Left lobe of liver (tissue), 2 donors: ENCODE measurements around the gene TSHZ2. TPM values are rescaled to one million over a fixed set of nuclear protein-coding genes. Genes with fewer than 3 reads are reported as not detected.
"Not testable (repeated sequence)": the region's sequence is repeated elsewhere in the genome, so short reads cannot be mapped to it uniquely, and the experiment has no call there.

Experiments used
- ATAC-seq: fragments of 200-7000 bp; cut with Tn5 transposase; one replicate; pipeline ENCODE4 v1.9.1; 2020; ENCODE audit warnings: mild to moderate bottlenecking, moderate library complexity
- DNase-seq: peaks from one replicate; pipeline ENCODE4 v3.0.0-alpha.2; 2020; ENCODE audit warnings: low spot score
- total RNA-seq: library from RNA; stranded (reverse); gene quantifications from one replicate; pipeline ENCODE4 v1.2.1, GENCODE V29; 2021
- donor health status: DM: no; HTN: no; CAD: no; lungs with moderate emphysema.
- donor health status: DM: no; HTN: yes; CAD: no.

TSHZ2 gene
- total RNA-seq, 1 donor from 2014 or later = 19.0 TPM

GRCh38 chr20:53395188-53395923 is 423.2 kb downstream of the TSHZ2 start:
- DNase-seq = no peak
- no peak for ATAC-seq

GRCh38 chr20:53399083-53399482 is 426.9 kb downstream of the TSHZ2 start:
- no peak for DNase-seq
- ATAC-seq = no peak

GRCh38 chr20:53399592-53400335 is 427.6 kb downstream of the TSHZ2 start:
- DNase-seq (peak; percentile 54), ATAC-seq (peak; percentile 77)

- DNase-seq (no peak), ATAC-seq (no peak)
These were observed 430.3 kb downstream of the TSHZ2 start for GRCh38 chr20:53402233-53403005.

GRCh38 chr20:53403029-53403428 is 430.9 kb downstream of the TSHZ2 start:
- DNase-seq = no peak
- ATAC-seq = no peak

- no peak for ATAC-seq
- DNase-seq = no peak
These were observed 433.0 kb downstream of the TSHZ2 start for GRCh38 chr20:53405139-53405538.

- DNase-seq (no peak), ATAC-seq (no peak)
These were observed 434.4 kb downstream of the TSHZ2 start for GRCh38 chr20:53406580-53406979.

GRCh38 chr20:53408691-53409446 is 436.7 kb downstream of the TSHZ2 start:
- DNase-seq (no peak), ATAC-seq (no peak)

- ATAC-seq = no peak
- DNase-seq = no peak
These were observed 437.2 kb downstream of the TSHZ2 start for GRCh38 chr20:53409447-53409717.

GRCh38 chr20:53411129-53411528 is 439.0 kb downstream of the TSHZ2 start:
- no peak for DNase-seq
- ATAC-seq = no peak

- no peak for DNase-seq
- no peak for ATAC-seq
These were observed 439.7 kb downstream of the TSHZ2 start for GRCh38 chr20:53411891-53412290.

- no peak for ATAC-seq
- no peak for DNase-seq
These were observed 440.5 kb downstream of the TSHZ2 start for GRCh38 chr20:53412577-53413185.

- ATAC-seq = no peak
- DNase-seq = no peak
These were observed 441.1 kb downstream of the TSHZ2 start for GRCh38 chr20:53413186-53413631.

GRCh38 chr20:53413845-53414244 is 441.7 kb downstream of the TSHZ2 start:
- ATAC-seq = peak; percentile 42
- not testable (repeated sequence) for DNase-seq

GRCh38 chr20:53419693-53420460 is 447.7 kb downstream of the TSHZ2 start:
- no peak for DNase-seq
- ATAC-seq = no peak

GRCh38 chr20:53421343-53421742 is 449.2 kb downstream of the TSHZ2 start:
- peak; percentile 49 for DNase-seq
- ATAC-seq = peak; percentile 70

- DNase-seq = no peak
- no peak for ATAC-seq
These were observed 449.9 kb downstream of the TSHZ2 start for GRCh38 chr20:53422039-53422438.

- DNase-seq (no peak), ATAC-seq (no peak)
These were observed 451.5 kb downstream of the TSHZ2 start for GRCh38 chr20:53423587-53424146.

GRCh38 chr20:53425481-53425880 is 453.3 kb downstream of the TSHZ2 start:
- DNase-seq = no peak
- ATAC-seq = no peak
